DND-41 (cell line): ENCODE data around the gene ZNF746.

Experiments used
- EZH2 ChIP-seq: IDR thresholded peaks from 3 replicates; pipeline ENCODE4 v1.6.1; 2012; ENCODE audit warnings: borderline replicate concordance, low read depth, mild to moderate bottlenecking, moderate library complexity, low read length, inconsistent platforms; ENCODE audit not compliant: severe bottlenecking
- TF ChIP-seq, protein P1 (sequence below): IDR thresholded peaks from 2 replicates; pipeline ENCODE4 v1.5.1; 2012; ENCODE audit warnings: borderline replicate concordance, low read length, moderate library complexity, mild to moderate bottlenecking; ENCODE audit not compliant: poor library complexity, severe bottlenecking; ENCODE audit errors: extremely low read depth

DNA sequence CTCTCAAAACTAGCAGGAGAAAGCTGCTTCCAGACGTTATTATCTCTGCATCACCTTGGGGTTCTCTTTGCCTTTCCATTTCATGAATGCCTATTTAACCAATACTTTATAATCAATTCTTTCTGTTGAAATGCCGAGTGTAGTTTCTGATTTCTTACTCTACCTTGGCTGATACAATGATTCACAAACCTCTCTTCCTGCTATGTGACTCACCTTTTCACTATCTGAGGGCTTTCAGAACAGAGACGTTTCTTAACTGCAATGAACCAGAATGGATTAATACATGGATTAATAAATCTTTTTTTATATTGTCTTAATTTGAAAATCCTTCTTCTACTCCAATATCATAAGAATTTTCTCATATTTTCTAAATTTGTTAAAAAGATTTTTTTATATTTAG lies 46.4 kb upstream of the ZNF746 start:
- TF ChIP-seq, protein P1, sequence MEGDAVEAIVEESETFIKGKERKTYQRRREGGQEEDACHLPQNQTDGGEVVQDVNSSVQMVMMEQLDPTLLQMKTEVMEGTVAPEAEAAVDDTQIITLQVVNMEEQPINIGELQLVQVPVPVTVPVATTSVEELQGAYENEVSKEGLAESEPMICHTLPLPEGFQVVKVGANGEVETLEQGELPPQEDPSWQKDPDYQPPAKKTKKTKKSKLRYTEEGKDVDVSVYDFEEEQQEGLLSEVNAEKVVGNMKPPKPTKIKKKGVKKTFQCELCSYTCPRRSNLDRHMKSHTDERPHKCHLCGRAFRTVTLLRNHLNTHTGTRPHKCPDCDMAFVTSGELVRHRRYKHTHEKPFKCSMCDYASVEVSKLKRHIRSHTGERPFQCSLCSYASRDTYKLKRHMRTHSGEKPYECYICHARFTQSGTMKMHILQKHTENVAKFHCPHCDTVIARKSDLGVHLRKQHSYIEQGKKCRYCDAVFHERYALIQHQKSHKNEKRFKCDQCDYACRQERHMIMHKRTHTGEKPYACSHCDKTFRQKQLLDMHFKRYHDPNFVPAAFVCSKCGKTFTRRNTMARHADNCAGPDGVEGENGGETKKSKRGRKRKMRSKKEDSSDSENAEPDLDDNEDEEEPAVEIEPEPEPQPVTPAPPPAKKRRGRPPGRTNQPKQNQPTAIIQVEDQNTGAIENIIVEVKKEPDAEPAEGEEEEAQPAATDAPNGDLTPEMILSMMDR: no peak
- no peak for TF ChIP-seq EZH2
